HG02571 (cell line): ENCODE measurements around the gene PLRG1.

Experiments
- ATAC-seq: cut with Tn5 transposase; IDR thresholded peaks from one replicate; pipeline ENCODE4 v1.9.1; 2021; ENCODE audit warnings: mild to moderate bottlenecking, moderate library complexity; ENCODE audit not compliant: unreplicated experiment

Gene PLRG1

GRCh38 chr4:154574311-154574710, 24.1 kb upstream of the PLRG1 start:
- no peak for ATAC-seq

GRCh38 chr4:154573190-154573870, 23.1 kb upstream of the PLRG1 start:
- ATAC-seq: no peak

GRCh38 chr4:154569584-154569983, 19.4 kb upstream of the PLRG1 start:
- no peak for ATAC-seq

GRCh38 chr4:154569028-154569427, 18.8 kb upstream of the PLRG1 start:
- no peak for ATAC-seq

- no peak for ATAC-seq
Measured at GRCh38 chr4:154566639-154567204, 16.5 kb upstream of the PLRG1 start.

GRCh38 chr4:154565704-154566103, 15.5 kb upstream of the PLRG1 start:
- ATAC-seq: no peak

GRCh38 chr4:154564311-154564710, 14.1 kb upstream of the PLRG1 start:
- ATAC-seq: no peak

- no peak for ATAC-seq
Measured at GRCh38 chr4:154562697-154563254, 12.6 kb upstream of the PLRG1 start, which contains the start of gene FGB. Gene FGB (plus strand): TSS chr4:154563011. CDS start chr4:154563019, 8 bp downstream.

- ATAC-seq: no peak
Measured at GRCh38 chr4:154560824-154561231, 10.6 kb upstream of the PLRG1 start.

GRCh38 chr4:154560419-154560801, 10.2 kb upstream of the PLRG1 start:
- ATAC-seq: no peak

- ATAC-seq: peak; percentile 74
Measured at GRCh38 chr4:154559494-154560418, 9.6 kb upstream of the PLRG1 start.

GRCh38 chr4:154559141-154559493, 8.9 kb upstream of the PLRG1 start:
- peak; percentile 18 for ATAC-seq

GRCh38 chr4:154551872-154552686, 1.9 kb upstream of the PLRG1 start:
- peak; percentile 43 for ATAC-seq

- ATAC-seq: no peak
Measured at GRCh38 chr4:154545689-154546088, 4.5 kb downstream of the PLRG1 start.

- ATAC-seq: no peak
Measured at GRCh38 chr4:154542271-154542879, 7.8 kb downstream of the PLRG1 start.

GRCh38 chr4:154534296-154534695, 15.9 kb downstream of the PLRG1 start:
- ATAC-seq: no peak

GRCh38 chr4:154529728-154530519, 20.3 kb downstream of the PLRG1 start:
- ATAC-seq: no peak

GRCh38 chr4:154528869-154529268, 21.3 kb downstream of the PLRG1 start:
- ATAC-seq: no peak

GRCh38 chr4:154527308-154527707, 22.9 kb downstream of the PLRG1 start:
- no peak for ATAC-seq
